ENCODE results near the gene SWAP70.

SWAP70 gene

GRCh38 chr11:9636691-9637090 is 27.2 kb upstream of the SWAP70 start:
- no peaks in the 10 kb centered on the region for H3K36me3 Mint-ChIP-seq (ENCODE audit: low read depth)
- H3K27ac Mint-ChIP-seq = no peak overlapping the region
- H3K27me3 Mint-ChIP-seq (ENCODE audit: low read depth) = peaks cover 5% of the 10 kb centered on the region
- no peaks in the 10 kb centered on the region for H3K9me3 Mint-ChIP-seq
- no peak overlapping the region for H3K4me3 Mint-ChIP-seq
- H3K4me1 Mint-ChIP-seq (ENCODE audit: low read depth) = peaks cover 1% of the 10 kb centered on the region

- Mint-ChIP-seq H3K27ac (no peak overlapping the region), H3K36me3 (ENCODE audit: low read depth) (no peaks in the 10 kb centered on the region), H3K4me1 (ENCODE audit: low read depth) (peaks cover 1% of the 10 kb centered on the region), H3K9me3 (no peaks in the 10 kb centered on the region), H3K27me3 (ENCODE audit: low read depth) (peaks cover 5% of the 10 kb centered on the region), H3K4me3 (no peak overlapping the region)
Observed at GRCh38 chr11:9639099-9639498, 24.8 kb upstream of the SWAP70 start.

GRCh38 chr11:9639985-9640384 is 23.9 kb upstream of the SWAP70 start:
- no peaks in the 10 kb centered on the region for H3K9me3 Mint-ChIP-seq
- no peak overlapping the region for H3K4me3 Mint-ChIP-seq

GRCh38 chr11:9642894-9643293 is 21.0 kb upstream of the SWAP70 start:
- Mint-ChIP-seq H3K4me3 (no peak overlapping the region), H3K36me3 (ENCODE audit: low read depth) (no peaks in the 10 kb centered on the region), H3K27me3 (ENCODE audit: low read depth) (peaks cover 15% of the 10 kb centered on the region), H3K4me1 (ENCODE audit: low read depth) (peaks cover 1% of the 10 kb centered on the region), H3K9me3 (peaks cover 5% of the 10 kb centered on the region), H3K27ac (no peak overlapping the region)

More at GRCh38 chr11:9639985-9640384, 23.9 kb upstream of the SWAP70 start:
- Mint-ChIP-seq H3K36me3 (ENCODE audit: low read depth) (no peaks in the 10 kb centered on the region), H3K4me1 (ENCODE audit: low read depth) (peaks cover 1% of the 10 kb centered on the region), H3K27ac (no peak overlapping the region), H3K27me3 (ENCODE audit: low read depth) (peaks cover 10% of the 10 kb centered on the region)

- no peaks in the 10 kb centered on the region for H3K36me3 Mint-ChIP-seq (ENCODE audit: low read depth)
- H3K27me3 Mint-ChIP-seq (ENCODE audit: low read depth) = peaks cover 22% of the 10 kb centered on the region
- H3K9me3 Mint-ChIP-seq = peaks cover 9% of the 10 kb centered on the region
- peaks cover 1% of the 10 kb centered on the region for H3K4me1 Mint-ChIP-seq (ENCODE audit: low read depth)
- H3K27ac Mint-ChIP-seq = no peak overlapping the region
- no peak overlapping the region for H3K4me3 Mint-ChIP-seq
Observed at GRCh38 chr11:9643751-9644150, 20.1 kb upstream of the SWAP70 start.

- Mint-ChIP-seq H3K9me3 (peaks cover 9% of the 10 kb centered on the region), H3K27ac (no peak overlapping the region), H3K36me3 (ENCODE audit: low read depth) (no peaks in the 10 kb centered on the region), H3K4me3 (no peak overlapping the region), H3K4me1 (ENCODE audit: low read depth) (no peaks in the 10 kb centered on the region), H3K27me3 (ENCODE audit: low read depth) (peaks cover 19% of the 10 kb centered on the region)
Observed at GRCh38 chr11:9645881-9646280, 18.0 kb upstream of the SWAP70 start.

- H3K4me3 Mint-ChIP-seq = no peak overlapping the region
- no peak overlapping the region for H3K27ac Mint-ChIP-seq
- H3K4me1 Mint-ChIP-seq (ENCODE audit: low read depth) = no peaks in the 10 kb centered on the region
- H3K27me3 Mint-ChIP-seq (ENCODE audit: low read depth) = peaks cover 19% of the 10 kb centered on the region
- H3K9me3 Mint-ChIP-seq = peaks cover 9% of the 10 kb centered on the region
- H3K36me3 Mint-ChIP-seq (ENCODE audit: low read depth) = no peaks in the 10 kb centered on the region
Observed at GRCh38 chr11:9646324-9646723, 17.6 kb upstream of the SWAP70 start.

- no peak overlapping the region for H3K27ac Mint-ChIP-seq
- H3K4me1 Mint-ChIP-seq (ENCODE audit: low read depth) = no peaks in the 10 kb centered on the region
- no peak overlapping the region for H3K4me3 Mint-ChIP-seq
- H3K36me3 Mint-ChIP-seq (ENCODE audit: low read depth) = no peaks in the 10 kb centered on the region
- H3K9me3 Mint-ChIP-seq = peaks cover 9% of the 10 kb centered on the region
- peaks cover 12% of the 10 kb centered on the region for H3K27me3 Mint-ChIP-seq (ENCODE audit: low read depth)
Observed at GRCh38 chr11:9651481-9651880, 12.4 kb upstream of the SWAP70 start.

- Mint-ChIP-seq H3K9me3 (peaks cover 8% of the 10 kb centered on the region), H3K27ac (no peak overlapping the region), H3K27me3 (ENCODE audit: low read depth) (peaks cover 12% of the 10 kb centered on the region), H3K4me3 (no peak overlapping the region), H3K36me3 (ENCODE audit: low read depth) (no peaks in the 10 kb centered on the region), H3K4me1 (ENCODE audit: low read depth) (no peaks in the 10 kb centered on the region)
Observed at GRCh38 chr11:9651899-9652748, 11.8 kb upstream of the SWAP70 start.

GRCh38 chr11:9653871-9654270 is 10.0 kb upstream of the SWAP70 start:
- Mint-ChIP-seq H3K4me1 (ENCODE audit: low read depth) (no peaks in the 10 kb centered on the region), H3K9me3 (no peaks in the 10 kb centered on the region), H3K4me3 (no peak overlapping the region), H3K27ac (no peak overlapping the region), H3K27me3 (ENCODE audit: low read depth) (peaks cover 4% of the 10 kb centered on the region), H3K36me3 (ENCODE audit: low read depth) (no peaks in the 10 kb centered on the region)

GRCh38 chr11:9656864-9657263 is 7.0 kb upstream of the SWAP70 start:
- Mint-ChIP-seq H3K27me3 (ENCODE audit: low read depth) (peaks cover 5% of the 10 kb centered on the region), H3K9me3 (no peaks in the 10 kb centered on the region), H3K4me3 (no peak overlapping the region), H3K4me1 (ENCODE audit: low read depth) (no peaks in the 10 kb centered on the region), H3K27ac (no peak overlapping the region), H3K36me3 (ENCODE audit: low read depth) (no peaks in the 10 kb centered on the region)

GRCh38 chr11:9657531-9657930 is 6.3 kb upstream of the SWAP70 start:
- Mint-ChIP-seq H3K4me3 (no peak overlapping the region), H3K27me3 (ENCODE audit: low read depth) (peaks cover 12% of the 10 kb centered on the region), H3K9me3 (no peaks in the 10 kb centered on the region), H3K36me3 (ENCODE audit: low read depth) (no peaks in the 10 kb centered on the region), H3K4me1 (ENCODE audit: low read depth) (peaks cover 6% of the 10 kb centered on the region), H3K27ac (no peak overlapping the region)

GRCh38 chr11:9660886-9661285 is 3.0 kb upstream of the SWAP70 start:
- H3K9me3 Mint-ChIP-seq = peaks cover 9% of the 10 kb centered on the region
- H3K4me1 Mint-ChIP-seq (ENCODE audit: low read depth) = peaks cover 18% of the 10 kb centered on the region
- H3K4me3 Mint-ChIP-seq = no peak overlapping the region
- H3K27ac Mint-ChIP-seq = no peak overlapping the region
- H3K36me3 Mint-ChIP-seq (ENCODE audit: low read depth) = peaks cover 7% of the 10 kb centered on the region
- peaks cover 32% of the 10 kb centered on the region for H3K27me3 Mint-ChIP-seq (ENCODE audit: low read depth)

- Mint-ChIP-seq H3K27ac (no peak overlapping the region), H3K4me1 (ENCODE audit: low read depth) (peaks cover 18% of the 10 kb centered on the region), H3K36me3 (ENCODE audit: low read depth) (peaks cover 8% of the 10 kb centered on the region), H3K4me3 (peak overlapping the region; percentile 47), H3K9me3 (peaks cover 15% of the 10 kb centered on the region), H3K27me3 (ENCODE audit: low read depth) (peaks cover 32% of the 10 kb centered on the region)
Observed at GRCh38 chr11:9662273-9662672, 1.6 kb upstream of the SWAP70 start.

- Mint-ChIP-seq H3K9me3 (peaks cover 15% of the 10 kb centered on the region), H3K4me3 (peak overlapping the region; percentile 84), H3K36me3 (ENCODE audit: low read depth) (peaks cover 10% of the 10 kb centered on the region), H3K4me1 (ENCODE audit: low read depth) (peaks cover 18% of the 10 kb centered on the region), H3K27me3 (ENCODE audit: low read depth) (peaks cover 35% of the 10 kb centered on the region), H3K27ac (peak overlapping the region; percentile 41)
Observed at GRCh38 chr11:9664276-9665171, 647 bp downstream of the SWAP70 start.

Data from T-helper 1 cell treated with Interleukin-12 subunit alpha and Interleukin-12 subunit beta and Interleukin-4 antibody, amounts not matched to agents 30 μg/mL and 1 μg/mL, for 36 hours (primary cell).